Heart left ventricle (tissue), 13 donors: Measurements from ENCODE around the gene COL6A2.

Experiments used
- CTCF ChIP-seq, 12 donors: fragments of 200-600 bp; sonication (generic) in 4 of 12; IDR thresholded peaks; one replicate each; pipeline versions ENCODE4 v1.5.0 to v1.8.0; 2018 to 2022; ENCODE audit warnings: antibody characterized with exemption in 12 of 12, mild to moderate bottlenecking in 5 of 12
- POLR2A ChIP-seq, 2 donors: fragments of 450-650 bp; IDR thresholded peaks; one replicate each; pipeline ENCODE4 v1.6.1; 2017; ENCODE audit warnings: antibody characterized with exemption in 2 of 2, mild to moderate bottlenecking in 2 of 2, moderate library complexity in 2 of 2
- donor health status: ischemic (EF 13 %, LVEDD 7.1; RV severe dilation, severe dysfunction).
- donor health status: DM: no; HTN: yes; CAD: no.
- donor health status: DM: no; HTN: no; CAD: no.
- donor health status: ischemic (EF 25% LVEDD 6.9; RV normal size, moderate dysfunction).
- donor health status: ischemic (EF 25% LVEDD 5.7; RV mildly dilated, moderate dysfunction).
- donor health status: ischemic (EF 35%, LVEDD 5.7; RV mildly dilated, moderate dysfunction).
- donor health status: nonischemic (EF 11% LVEDD 7.7; RV severe dilation, severe dysfunction).
- donor health status: DM: yes; HTN: yes; CAD: no.
- donor health status: PGD.
- donor health status: ischemic (EF 29% LVEDD 5.4; RV normal size, mild dysfunction).
- donor health status: nonischemic (EF 23%, LVEDD 6.1; RV moderate dilation, normal function).

GRCh38 chr21:46095814-46096595, 1.9 kb upstream of the COL6A2 start:
- TF ChIP-seq POLR2A (IDR thresholded peaks at IDR 0.05), result no peak
- TF ChIP-seq CTCF (IDR thresholded peaks at IDR 0.05), result no peak
